Stimulated activated CD4-positive, alpha-beta T cell treated with anti-CD3 and anti-CD28 coated beads, Interleukin-2, amount 100 ng/mL, for 24 hours (primary cell): ENCODE data around the gene CALR.
"Not testable (repeated sequence)": the region's sequence is repeated elsewhere in the genome, so short reads cannot be mapped to it uniquely, and the experiment has no call there.

Experiments
- DNase-seq, 2 donors: peaks; one replicate each; pipeline ENCODE4 v3.0.0-alpha.2; 2020

CALR gene

DNA sequence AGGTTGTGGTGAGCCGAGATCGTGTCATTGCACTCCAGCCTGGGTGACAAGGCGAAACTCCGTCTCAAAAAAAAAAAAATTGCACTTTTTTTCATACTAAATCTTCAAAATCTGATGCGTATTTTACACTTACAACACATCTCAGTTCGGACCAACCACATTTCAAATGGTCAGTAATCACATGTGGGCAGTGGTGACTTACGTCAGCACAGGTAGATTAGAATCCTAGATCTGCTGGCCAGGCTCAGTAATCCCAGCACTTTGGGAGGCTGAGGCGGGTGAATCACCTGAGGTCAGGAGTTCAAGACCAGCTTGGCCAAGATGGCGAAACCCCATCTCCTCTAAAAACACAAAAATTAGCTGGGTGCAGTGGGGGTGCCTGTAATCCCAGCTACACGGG lies 3.3 kb upstream of the CALR start:
- no peak for DNase-seq

GRCh38 chr19:12936582-12936981 lies 1.8 kb upstream of the CALR start:
- DNase-seq = no peak

DNA sequence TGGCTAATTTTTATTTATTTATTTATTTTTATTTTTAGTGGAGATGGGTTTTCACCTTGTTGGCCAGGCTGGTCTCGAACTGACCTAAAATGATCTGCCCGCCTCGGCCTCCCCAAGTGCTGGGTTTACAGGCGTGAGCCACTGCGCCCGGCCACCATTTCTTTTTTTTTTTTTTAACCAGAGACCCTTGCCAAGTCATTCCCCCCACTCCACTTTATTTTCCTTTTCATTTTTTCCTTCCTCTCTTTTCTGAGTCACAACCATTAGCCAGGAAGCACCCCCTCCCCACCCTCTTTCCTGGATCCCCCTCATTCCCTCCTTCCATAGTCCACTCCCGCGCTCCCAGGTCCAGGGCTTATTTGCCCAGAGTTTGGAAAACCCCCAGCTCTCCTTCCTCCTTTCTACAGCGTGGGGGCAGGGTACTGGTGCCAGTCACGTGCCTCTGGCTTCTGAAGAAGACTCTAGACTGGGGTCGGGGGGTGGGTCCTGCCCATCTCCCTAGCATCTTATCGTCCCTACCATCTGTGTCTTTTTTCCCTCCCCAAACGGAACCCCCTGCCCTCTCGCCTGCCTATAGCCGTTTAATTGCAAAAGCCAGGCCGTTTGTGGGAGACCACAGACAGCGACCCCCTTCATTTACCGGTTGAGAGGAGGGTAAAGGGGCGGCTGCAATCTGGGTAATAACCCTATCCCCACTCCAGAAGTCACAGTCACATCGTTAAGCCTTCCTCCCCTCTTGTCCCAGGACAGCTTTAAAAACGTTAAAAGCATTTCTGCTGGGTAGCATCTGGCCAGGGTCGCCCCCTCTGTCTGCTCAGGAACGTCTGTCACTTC lies 1.1 kb upstream of the CALR start:
- peak in 1 of 2 donors; percentile 38 for DNase-seq

DNA sequence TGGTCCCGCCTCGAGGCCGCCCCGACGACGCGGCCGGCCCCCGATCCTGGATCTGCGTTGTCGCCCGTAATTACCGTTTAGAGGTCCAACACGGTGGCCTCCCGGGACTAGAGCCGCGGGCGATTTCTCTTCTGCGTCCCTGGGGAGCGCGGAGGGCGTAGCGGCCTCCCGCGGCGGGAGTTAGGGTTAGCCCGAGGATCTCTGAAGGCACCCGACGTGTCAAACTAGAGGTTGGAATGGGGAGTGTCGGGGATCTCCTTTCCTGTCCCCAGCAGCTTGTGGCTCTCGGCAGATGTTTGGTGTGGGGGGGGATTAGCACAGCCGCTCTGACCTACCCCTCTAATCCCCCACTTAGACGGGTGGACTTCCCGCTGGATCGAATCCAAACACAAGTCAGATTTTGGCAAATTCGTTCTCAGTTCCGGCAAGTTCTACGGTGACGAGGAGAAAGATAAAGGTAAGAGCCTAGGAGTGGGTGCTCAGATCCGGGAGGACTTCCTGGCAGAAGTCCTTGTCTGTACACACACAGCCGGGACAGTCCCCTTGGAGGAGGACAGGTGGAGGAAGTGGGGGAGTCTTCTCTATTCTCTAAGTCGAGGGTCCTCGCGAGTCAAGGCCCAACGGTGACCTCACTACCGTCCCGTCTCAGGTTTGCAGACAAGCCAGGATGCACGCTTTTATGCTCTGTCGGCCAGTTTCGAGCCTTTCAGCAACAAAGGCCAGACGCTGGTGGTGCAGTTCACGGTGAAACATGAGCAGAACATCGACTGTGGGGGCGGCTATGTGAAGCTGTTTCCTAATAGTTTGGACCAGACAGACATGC lies 581 bp downstream of the CALR start:
- DNase-seq = peak; percentile 51 to 56

- no peak for DNase-seq
Measured at GRCh38 chr19:12939975-12940423, 1.6 kb downstream of the CALR start.

DNA sequence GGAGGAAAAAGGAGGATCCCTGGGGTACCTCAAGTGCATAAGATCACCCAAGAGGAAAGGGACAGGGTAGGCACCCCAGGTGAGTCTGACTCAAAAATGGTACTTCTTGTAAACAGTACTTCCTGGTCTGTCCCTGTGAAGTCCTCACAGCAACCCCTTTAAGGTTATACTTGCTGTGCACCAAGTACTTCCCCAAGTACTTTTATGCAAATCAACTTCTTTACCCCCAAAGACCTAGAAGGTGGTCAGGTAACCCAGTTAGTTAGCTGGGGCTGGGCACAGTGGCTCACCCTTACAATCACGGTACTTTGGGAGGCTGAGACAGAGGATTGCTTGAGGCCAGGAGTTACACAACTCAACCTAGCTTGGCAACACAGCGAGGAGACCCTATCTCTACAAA lies 2.5 kb downstream of the CALR start:
- no peak for DNase-seq

DNA sequence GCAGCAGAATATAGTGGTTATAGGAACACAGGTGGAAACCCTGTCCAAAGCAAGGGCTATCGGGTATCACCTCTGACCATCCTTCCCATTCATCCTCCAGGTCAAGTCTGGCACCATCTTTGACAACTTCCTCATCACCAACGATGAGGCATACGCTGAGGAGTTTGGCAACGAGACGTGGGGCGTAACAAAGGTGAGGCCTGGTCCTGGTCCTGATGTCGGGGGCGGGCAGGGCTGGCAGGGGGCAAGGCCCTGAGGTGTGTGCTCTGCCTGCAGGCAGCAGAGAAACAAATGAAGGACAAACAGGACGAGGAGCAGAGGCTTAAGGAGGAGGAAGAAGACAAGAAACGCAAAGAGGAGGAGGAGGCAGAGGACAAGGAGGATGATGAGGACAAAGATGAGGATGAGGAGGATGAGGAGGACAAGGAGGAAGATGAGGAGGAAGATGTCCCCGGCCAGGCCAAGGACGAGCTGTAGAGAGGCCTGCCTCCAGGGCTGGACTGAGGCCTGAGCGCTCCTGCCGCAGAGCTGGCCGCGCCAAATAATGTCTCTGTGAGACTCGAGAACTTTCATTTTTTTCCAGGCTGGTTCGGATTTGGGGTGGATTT lies 5.1 kb downstream of the CALR start:
- DNase-seq = no peak

GRCh38 chr19:12944104-12944674 lies 5.8 kb downstream of the CALR start:
- no peak for DNase-seq

DNA sequence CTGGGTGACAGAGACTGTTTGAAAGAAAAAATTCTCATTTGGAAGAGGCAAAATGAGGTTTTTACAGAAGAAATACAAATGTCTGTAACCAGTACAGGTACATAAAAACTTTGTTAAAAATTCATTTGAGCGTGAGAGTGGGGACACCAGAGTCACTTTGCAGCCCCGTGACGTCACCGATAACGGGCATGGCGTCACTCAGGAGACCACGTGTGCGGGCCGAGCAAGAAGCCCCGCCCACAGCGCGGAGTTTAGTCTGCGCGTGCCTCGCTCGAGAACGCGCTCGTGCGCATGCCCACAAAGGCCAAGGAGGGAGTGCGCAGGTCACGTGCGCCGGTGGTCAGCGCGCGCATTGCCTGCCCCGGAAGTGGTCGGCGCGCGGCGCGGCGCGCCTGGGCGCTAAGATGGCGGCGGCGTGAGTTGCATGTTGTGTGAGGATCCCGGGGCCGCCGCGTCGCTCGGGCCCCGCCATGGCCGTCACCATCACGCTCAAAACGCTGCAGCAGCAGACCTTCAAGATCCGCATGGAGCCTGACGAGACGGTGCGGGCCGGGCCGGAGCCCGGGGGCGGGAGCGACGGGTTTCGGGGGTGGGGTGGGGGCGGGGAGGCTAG lies 7.2 kb downstream of the CALR start, which contains the start of gene RAD23A:
TSS of gene RAD23A (plus strand) at position 384 of the 613 bp plus-strand sequence. CDS start at position 471, 87 bp downstream.
- peak; percentile 98 to 99 for DNase-seq

DNA sequence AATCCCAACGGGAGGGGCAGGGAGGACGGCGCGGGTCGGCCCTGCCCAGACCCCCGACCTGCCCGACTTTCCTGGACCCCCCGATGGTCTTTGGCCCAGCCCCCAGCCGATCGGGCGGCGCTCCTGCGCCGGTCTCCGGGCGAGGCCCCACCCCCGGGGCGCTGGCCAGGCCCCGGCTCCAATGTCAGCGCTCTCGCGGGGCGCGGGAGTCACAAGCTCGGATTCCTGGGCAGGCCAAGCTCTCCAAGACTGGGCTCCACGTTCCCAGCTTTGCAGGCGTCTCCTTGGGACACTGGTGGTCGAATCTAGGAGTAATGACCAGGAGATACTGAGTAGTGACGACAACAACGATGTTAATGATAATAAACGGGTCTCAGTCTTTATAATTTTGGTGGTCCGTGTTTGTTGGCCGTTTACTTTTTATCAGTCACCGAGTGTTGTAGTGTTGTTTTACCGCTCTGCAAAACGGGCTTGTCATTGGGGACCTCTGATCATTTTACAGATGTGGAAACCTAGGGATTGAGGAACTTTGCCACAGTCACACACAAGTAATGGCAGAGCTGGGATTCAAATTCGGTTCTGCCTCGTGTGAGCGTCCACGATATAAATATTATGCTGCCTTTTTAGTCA lies 7.8 kb downstream of the CALR start:
- DNase-seq = peak; percentile 66 to 68

DNA sequence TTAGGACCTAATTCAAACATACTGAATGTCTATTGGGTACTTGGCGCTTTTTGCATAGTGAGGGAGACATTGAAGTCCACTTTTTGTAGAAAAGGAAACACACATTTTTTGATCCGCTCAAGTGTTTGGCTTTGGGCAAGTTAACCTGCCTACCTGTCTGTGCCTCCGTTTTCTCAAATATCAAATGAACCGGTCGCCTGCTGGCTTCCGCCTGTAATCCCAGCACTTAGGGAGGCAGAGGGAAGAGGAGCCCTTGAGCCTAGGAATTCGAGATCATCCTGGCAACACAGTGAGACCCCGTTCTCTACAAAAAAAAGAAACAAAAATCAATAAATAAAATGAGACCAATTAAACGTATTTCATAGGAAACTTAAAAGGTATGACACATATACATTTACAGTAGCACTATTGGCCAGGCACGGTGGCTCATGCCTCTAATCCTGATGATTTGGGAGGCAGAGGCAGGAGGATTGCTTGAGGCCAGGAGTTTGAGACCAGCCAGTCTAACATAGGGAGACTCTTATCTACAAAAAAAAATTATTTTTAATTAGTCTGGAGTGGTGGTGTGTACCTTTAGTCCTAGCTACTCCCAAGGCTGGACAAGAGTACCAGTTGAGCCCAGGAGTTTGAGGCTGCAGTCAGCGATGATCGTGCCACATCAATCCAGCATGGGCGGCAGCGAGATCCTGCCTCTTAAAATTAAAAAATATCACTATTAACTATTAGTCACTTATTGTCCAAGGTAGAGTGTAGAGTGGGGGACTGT lies 8.5 kb downstream of the CALR start:
- no peak for DNase-seq

DNA sequence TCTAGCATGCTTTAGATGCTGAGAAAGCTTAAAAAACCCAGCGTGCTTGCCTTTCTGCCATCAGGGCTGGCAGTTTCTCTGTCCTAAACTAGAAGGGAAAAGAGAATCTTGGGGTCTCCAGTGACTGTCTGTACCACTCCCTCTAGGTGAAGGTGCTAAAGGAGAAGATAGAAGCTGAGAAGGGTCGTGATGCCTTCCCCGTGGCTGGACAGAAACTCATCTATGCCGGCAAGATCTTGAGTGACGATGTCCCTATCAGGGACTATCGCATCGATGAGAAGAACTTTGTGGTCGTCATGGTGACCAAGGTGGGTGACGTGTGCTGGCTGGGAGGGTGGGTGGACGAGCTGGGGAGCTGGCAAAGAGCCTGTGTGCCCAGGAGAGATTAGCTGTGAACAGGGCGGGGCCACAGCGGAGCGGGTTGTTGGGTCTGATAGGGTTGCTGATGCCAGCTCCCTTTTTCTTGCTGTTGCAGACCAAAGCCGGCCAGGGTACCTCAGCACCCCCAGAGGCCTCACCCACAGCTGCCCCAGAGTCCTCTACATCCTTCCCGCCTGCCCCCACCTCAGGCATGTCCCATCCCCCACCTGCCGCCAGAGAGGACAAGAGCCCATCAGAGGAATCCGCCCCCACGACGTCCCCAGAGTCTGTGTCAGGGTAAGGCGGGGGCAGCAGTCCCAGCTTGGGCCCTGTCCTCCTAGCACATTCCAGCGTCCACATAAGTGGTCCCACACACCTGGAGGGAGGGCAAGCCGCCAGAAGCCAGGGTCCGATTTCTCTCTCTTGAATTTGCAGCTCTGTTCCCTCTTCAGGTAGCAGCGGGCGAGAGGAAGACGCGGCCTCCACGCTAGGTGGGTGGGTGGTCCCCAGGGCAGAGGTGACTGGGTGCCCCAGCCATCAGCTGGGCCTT lies 9.5 kb downstream of the CALR start:
- no peak for DNase-seq

DNA sequence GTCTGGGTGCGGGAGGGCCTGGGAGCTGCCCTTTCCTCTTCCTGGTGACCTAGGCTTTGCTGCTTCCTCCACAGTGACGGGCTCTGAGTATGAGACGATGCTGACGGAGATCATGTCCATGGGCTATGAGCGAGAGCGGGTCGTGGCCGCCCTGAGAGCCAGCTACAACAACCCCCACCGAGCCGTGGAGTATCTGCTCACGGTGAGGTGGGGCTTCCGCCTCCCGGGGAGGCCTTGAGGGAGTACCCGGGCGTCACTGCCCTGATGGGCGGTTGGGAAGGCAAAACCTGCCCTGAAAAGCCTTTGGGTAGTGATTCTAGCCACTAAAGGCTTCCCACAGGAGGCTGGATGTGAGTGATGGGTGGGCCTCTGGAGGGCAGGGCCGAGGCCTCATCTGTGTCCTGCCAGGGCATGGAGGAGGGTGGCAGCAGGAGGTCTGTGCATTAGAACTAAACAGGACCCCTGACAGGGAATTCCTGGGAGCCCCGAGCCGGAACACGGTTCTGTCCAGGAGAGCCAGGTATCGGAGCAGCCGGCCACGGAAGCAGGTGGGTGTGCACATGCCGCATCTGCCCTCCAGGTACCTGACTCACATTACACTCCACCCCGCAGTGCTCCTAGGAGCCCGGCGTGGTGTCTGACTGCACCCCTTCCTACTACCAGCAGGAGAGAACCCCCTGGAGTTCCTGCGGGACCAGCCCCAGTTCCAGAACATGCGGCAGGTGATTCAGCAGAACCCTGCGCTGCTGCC lies 10.4 kb downstream of the CALR start:
- DNase-seq = no peak

DNA sequence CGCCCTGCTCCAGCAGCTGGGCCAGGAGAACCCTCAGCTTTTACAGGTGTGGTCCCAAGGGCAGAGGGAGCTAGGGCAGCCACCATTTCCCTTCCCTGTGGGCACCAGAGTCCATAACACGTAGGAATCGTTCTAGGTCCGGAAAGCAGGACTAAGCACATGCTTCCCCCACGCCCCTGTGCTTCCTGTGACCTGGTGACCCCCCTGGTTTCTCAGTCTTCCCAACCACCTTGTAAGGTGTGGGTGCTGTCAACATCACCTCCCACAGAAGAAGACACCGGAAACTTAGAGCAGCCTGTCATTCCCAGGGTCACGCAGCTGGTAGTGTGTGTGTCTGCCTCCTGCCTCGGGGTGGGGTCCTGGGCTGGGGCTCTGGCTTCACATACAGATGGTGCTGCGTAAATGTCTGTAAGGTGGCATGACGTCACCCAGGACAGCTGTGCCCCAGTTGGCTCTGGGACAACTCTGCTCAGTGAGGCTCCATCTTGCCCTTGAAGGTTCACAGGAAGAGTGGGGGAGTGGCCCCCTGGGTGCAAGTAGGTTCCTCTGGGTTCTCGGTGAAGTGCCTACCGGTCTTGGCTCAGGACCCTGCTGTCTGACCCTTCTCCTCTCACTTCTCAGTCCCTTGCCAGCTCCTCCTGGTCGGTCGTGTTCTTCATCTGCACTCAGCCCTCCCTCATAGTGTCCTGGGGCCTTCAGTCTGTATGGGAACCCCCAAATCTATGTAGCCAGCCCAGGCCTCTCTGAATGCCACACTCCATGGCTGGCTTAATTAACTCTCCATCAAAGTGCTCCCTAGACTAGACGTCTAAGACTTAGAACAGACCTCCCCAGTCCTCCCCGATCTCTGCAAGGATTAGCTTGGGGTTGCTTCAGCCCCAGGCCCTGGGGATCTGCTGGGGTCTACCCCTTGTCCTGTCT lies 11.2 kb downstream of the CALR start:
- DNase-seq = no peak

DNA sequence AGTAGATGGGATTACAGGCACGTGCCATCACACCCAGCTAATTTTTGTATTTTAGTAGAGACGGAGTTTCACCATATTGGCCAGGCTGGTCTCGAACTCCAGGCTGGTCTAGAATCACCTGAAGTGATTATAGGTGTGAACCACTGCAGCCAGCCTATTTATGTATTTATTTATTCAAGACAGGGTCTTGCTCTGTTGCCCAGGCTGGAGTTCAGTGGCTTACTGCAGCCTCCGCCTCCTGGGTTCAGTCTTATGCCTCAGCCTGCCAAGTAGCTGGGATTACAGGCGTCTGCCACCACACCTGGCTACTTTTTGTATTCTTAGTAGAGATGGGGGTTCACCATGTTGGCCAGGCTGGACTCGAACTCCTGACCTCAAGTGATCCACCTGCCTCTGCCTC lies 13.6 kb downstream of the CALR start:
- DNase-seq = not testable (repeated sequence)

GRCh38 chr19:12952488-12953137 lies 14.2 kb downstream of the CALR start:
- DNase-seq = no peak

GRCh38 chr19:12953138-12953798 lies 14.9 kb downstream of the CALR start:
- no peak for DNase-seq
